Neural cell (in vitro differentiated cells): ENCODE measurements around the gene OVOL3.

Experiments used
- POLR2AphosphoS5 ChIP-seq: IDR thresholded peaks from 2 replicates; pipeline ENCODE4 v1.6.1; 2012
- TAF1 ChIP-seq: IDR thresholded peaks from 2 replicates; pipeline ENCODE4 v1.6.1; 2012; ENCODE audit warnings: low read depth
- TF ChIP-seq, protein P1 (sequence below): fragments of 450-650 bp; IDR thresholded peaks from 2 replicates; pipeline ENCODE4 v1.5.1; 2014; ENCODE audit warnings: antibody characterized with exemption, mild to moderate bottlenecking, moderate library complexity; ENCODE audit not compliant: poor library complexity, severe bottlenecking

DNA sequence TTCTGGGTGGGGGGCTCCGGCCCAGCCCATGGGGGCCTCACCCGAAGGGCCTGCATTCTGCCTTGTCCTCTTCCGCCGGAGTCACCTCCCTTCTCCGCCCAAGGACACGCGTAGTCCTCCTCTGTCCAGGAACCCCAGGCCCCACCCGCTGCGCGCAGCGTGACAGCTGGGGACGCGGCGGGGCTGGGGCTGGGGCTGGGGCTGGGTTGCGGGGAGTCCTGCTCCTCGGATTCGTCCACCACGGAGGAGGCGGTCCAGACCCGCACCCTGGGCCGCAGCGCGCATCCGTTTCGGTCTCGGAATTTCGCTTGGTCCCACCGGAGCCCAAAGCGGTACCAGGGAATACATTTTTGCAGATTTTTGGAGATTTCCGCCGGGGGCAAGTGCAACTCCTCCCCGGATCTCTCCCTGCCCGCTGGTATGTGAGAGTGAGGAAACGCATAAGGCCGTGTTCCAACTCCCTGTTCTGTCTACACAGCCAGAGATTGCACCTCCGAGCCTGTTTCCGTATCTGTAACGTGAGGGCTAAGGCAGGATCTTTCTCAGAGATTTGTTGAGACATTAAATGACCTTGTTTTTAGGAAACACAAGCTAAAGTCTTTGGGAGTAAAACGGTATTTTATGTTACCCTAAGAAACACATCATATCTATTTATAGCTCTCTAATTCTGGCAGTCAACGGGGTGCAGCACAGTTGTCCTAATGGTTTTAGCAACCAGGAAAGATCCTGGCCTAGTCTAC, 41.6 kb downstream of the OVOL3 start, which contains the start of gene COX7A1:
- TF ChIP-seq, protein P1, sequence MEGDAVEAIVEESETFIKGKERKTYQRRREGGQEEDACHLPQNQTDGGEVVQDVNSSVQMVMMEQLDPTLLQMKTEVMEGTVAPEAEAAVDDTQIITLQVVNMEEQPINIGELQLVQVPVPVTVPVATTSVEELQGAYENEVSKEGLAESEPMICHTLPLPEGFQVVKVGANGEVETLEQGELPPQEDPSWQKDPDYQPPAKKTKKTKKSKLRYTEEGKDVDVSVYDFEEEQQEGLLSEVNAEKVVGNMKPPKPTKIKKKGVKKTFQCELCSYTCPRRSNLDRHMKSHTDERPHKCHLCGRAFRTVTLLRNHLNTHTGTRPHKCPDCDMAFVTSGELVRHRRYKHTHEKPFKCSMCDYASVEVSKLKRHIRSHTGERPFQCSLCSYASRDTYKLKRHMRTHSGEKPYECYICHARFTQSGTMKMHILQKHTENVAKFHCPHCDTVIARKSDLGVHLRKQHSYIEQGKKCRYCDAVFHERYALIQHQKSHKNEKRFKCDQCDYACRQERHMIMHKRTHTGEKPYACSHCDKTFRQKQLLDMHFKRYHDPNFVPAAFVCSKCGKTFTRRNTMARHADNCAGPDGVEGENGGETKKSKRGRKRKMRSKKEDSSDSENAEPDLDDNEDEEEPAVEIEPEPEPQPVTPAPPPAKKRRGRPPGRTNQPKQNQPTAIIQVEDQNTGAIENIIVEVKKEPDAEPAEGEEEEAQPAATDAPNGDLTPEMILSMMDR = no peak
- TF ChIP-seq TAF1 = no peak
- no peak for TF ChIP-seq POLR2AphosphoS5
